Right lobe of liver (tissue), 4 donors: ENCODE measurements around the gene CELF2.

Source experiments
- POLR2A ChIP-seq: fragments of 450-650 bp; IDR thresholded peaks from one replicate; pipeline ENCODE4 v1.6.1; 2017; ENCODE audit warnings: antibody characterized with exemption, mild to moderate bottlenecking
- TF ChIP-seq, protein P1 (sequence below), 4 donors: fragments of 200-600 bp in 3 of 4; fragments of 450-650 bp in 1 of 4; IDR thresholded peaks; one replicate each; pipeline versions ENCODE4 v1.5.1 to v1.8.0; 2016 to 2022; ENCODE audit warnings: antibody characterized with exemption in 4 of 4, mild to moderate bottlenecking in 2 of 4
- donor health status: DM: no; HTN: no; CAD: no.
- donor health status: DM: no; HTN: no; CAD: no.
- donor health status: DM: no; HTN: yes; CAD: no.

DNA sequence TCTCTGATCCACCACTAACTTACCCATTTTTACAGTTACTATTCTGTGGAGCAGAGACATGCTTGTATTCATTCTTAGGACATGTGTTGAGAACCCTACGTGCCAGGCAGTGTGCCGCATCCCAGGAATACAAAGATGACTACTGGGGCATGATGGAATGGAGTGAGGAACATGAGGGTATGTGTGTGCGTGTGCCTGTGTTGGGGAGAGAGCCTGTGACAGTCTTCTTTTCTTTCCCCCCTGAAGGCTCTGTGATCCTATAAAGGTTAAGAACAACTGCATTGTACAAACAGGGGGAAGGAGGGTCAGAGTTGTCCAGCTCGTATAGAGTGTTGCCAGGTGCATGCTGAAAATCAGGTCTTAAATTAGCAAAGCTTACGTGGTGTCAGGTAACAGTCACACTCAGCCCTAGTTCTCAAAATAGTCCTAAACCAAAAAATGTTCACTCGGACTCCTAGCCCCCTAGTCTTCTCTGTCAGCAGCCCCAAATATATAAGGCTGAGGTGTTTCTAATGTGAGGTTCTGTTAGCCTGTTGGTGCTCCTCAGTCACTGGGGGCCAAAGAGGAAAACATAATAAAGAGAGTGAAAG lies 161.9 kb downstream of the CELF2 start:
- TF ChIP-seq POLR2A: no peak
- TF ChIP-seq, protein P1, sequence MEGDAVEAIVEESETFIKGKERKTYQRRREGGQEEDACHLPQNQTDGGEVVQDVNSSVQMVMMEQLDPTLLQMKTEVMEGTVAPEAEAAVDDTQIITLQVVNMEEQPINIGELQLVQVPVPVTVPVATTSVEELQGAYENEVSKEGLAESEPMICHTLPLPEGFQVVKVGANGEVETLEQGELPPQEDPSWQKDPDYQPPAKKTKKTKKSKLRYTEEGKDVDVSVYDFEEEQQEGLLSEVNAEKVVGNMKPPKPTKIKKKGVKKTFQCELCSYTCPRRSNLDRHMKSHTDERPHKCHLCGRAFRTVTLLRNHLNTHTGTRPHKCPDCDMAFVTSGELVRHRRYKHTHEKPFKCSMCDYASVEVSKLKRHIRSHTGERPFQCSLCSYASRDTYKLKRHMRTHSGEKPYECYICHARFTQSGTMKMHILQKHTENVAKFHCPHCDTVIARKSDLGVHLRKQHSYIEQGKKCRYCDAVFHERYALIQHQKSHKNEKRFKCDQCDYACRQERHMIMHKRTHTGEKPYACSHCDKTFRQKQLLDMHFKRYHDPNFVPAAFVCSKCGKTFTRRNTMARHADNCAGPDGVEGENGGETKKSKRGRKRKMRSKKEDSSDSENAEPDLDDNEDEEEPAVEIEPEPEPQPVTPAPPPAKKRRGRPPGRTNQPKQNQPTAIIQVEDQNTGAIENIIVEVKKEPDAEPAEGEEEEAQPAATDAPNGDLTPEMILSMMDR (IDR thresholded peaks at IDR 0.05): no peak
